ENCODE data around the gene REV3L. TPM values are rescaled to one million over a fixed set of nuclear protein-coding genes. Genes with fewer than 3 reads are reported as not detected.

Gene REV3L
- total RNA-seq, 1 experiment from 2014 or later = 6.6 TPM

DNA sequence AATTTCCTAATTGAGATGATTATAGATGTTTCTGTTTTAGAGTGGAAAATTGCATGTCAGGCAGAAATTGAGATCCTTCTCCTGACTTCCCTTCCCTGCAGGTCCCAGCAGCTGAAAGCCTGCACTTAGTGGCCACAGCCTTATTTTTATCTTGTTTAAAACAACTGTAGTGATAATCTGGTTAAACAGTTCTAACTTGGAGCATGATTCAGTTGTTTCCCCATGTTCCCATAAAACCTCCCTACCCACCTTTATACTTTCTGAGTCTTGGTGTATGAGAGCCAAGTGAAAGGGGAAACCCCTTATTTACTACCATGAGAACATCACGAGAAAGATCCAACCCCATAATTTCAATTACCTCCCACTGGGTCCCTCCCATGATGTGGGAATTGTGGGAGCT, 200.5 kb downstream of the REV3L start:
- no peaks in the 10 kb centered on the region for H3K9me3 ChIP-seq
- H3K27me3 ChIP-seq = no peaks in the 10 kb centered on the region
- DNase-seq = no peak
- H3K36me3 ChIP-seq = peaks cover 19% of the 10 kb centered on the region
- H3K4me3 ChIP-seq = no peak overlapping the region

DNA sequence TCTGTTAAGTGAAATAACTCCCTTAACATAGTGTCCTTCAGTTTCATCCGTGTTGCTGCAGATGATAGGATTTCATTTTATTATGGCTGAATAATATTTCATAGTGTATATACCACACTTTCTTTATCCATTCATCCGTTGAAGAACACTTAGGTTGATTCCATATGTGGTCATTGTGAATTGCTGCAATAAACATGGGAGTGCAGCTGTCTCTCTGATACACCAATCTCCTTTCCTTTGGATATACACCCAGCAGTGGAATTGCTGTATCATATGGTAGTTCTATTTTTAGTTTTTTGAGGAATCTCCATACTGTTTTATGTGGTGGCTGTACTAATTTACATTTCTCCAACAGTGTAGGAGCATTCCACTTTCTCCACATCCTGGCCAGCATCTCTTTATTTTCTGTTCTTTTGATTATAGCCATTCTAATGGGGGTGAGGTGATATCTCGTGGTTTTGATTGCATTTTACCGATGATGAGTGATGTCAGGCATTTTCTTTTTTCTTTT, 202.5 kb downstream of the REV3L start:
- H3K27me3 ChIP-seq = no peaks in the 10 kb centered on the region
- no peaks in the 10 kb centered on the region for H3K9me3 ChIP-seq
- peaks cover 37% of the 10 kb centered on the region for H3K36me3 ChIP-seq
- no peak for DNase-seq
- H3K4me3 ChIP-seq = no peak overlapping the region

DNA sequence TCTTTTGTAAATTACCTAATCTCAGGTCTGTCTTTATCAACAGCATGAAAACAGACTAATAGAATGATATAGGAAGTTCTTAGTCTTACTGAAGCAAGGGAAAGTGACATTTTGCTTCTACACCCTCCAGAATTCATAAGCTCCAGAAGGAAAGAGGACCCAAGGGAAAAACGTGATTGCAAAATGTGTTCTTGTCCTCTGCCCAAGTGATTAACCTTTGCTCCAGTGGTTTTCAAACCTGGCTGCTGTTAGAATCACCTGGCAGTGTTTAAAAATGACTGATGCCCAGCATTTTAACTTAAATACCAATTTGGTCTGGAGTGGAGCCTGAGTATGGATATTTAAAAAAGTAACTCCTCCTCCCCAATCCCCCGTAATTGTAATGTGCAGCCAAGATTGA, 204.3 kb downstream of the REV3L start:
- Histone ChIP-seq H3K4me3 (no peak overlapping the region), H3K9me3 (peaks cover 3% of the 10 kb centered on the region; the same call in 1 of the 2 replicates), H3K36me3 (peaks cover 48% of the 10 kb centered on the region), H3K27me3 (no peaks in the 10 kb centered on the region)
- no peak for DNase-seq

DNA sequence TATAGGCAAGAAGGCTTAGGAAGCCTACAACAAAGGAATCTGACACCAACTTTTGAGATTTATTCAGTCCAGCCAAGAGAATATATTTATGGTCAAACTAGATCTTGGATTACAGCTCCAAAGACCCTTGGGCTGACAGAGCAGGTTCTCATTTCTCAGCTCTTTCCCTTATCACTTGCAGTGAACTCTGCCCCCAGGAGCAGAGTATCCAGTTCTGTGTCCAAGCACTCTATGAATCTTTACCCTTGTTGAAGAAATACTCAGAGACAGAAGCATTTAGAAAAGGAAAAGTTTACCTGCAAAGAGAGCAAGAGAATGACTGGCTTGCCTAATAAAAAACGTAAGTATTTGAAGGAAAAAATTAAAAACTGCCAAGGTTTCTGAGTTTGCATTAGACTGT, 205.2 kb downstream of the REV3L start:
- Histone ChIP-seq H3K9me3 (peaks cover 3% of the 10 kb centered on the region; the same call in 1 of the 2 replicates), H3K27me3 (no peaks in the 10 kb centered on the region), H3K36me3 (peaks cover 55% of the 10 kb centered on the region), H3K4me3 (no peak overlapping the region)
- no peak for DNase-seq

DNA sequence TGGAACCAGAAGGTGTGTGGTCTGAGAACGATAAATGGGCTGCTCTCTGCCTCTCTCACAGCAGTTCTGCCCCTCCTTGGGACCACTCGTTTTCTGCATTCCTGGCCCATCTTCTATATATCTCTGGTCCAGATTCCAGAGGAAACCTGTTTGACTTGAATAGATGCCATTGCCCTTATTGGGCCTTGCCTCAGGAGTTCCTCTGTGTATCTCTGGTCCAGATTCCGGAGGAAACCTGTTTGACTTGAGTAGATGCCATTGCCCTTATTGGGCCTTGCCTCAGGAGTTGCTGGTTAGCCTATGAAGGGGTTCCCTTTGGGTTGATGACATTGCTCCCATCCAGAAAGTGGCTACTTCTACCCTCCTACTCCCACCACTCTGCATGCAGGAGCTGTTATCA, 206.3 kb downstream of the REV3L start:
- H3K4me3 ChIP-seq = no peak overlapping the region
- no peaks in the 10 kb centered on the region for H3K27me3 ChIP-seq
- H3K9me3 ChIP-seq = peaks cover 3% of the 10 kb centered on the region; the same call in 1 of the 2 replicates
- H3K36me3 ChIP-seq = peaks cover 54% of the 10 kb centered on the region
- DNase-seq = no peak

DNA sequence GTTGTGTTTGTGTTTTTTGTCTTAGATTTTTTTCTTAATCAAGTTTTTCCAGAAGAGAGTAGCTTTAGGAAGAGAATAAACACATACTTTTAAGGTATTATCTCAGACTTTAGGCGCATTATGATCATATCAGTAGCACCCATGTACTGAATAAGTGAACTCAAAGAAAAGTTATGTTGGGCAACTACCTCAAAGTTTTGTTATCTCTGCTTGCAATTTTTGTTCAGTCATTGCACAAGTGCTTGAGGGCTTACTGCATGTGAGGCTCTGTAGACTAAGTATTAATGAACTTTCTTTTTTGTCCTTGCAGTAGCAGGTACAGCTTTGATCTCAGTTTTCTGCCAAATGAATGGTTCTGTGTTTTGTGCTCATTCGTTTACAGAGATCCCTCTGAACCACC, 206.7 kb downstream of the REV3L start:
- H3K4me3 ChIP-seq = no peak overlapping the region
- H3K36me3 ChIP-seq = peaks cover 54% of the 10 kb centered on the region
- DNase-seq = no peak
- no peaks in the 10 kb centered on the region for H3K27me3 ChIP-seq
- peaks cover 3% of the 10 kb centered on the region; the same call in 1 of the 2 replicates for H3K9me3 ChIP-seq

DNA sequence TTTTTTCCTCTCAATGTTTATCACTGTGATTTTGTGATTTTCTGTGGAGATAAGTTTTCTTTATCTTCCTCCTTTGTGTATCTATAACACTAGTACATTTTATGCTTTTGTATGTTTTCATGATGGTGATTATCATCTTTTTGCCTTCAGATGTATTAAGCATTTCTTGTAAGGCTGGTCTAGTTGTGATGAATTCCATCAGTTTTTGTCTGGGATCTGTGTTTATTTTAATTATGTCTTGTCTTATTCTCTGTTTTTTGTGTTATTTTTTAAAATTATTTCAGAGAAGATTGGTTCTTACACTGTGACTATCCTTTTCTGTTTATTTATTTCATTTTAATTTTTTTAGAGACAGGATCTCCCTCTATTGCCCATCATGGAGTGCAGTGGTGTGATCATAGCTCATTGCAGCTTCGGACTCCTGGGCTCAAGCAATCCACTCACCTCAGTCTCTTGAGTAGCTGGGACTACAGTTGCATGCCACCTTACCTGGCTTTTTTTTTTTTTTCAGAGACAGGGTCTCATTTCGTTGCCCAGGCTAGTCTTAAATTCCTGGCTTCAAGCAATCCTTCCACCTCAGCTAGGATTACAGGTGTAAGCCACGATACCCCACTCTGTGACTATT, 208.3 kb downstream of the REV3L start:
- no peak overlapping the region for H3K4me3 ChIP-seq
- DNase-seq = no peak
- peaks cover 3% of the 10 kb centered on the region; the same call in 1 of the 2 replicates for H3K9me3 ChIP-seq
- peaks cover 60% of the 10 kb centered on the region for H3K36me3 ChIP-seq
- H3K27me3 ChIP-seq = no peaks in the 10 kb centered on the region

DNA sequence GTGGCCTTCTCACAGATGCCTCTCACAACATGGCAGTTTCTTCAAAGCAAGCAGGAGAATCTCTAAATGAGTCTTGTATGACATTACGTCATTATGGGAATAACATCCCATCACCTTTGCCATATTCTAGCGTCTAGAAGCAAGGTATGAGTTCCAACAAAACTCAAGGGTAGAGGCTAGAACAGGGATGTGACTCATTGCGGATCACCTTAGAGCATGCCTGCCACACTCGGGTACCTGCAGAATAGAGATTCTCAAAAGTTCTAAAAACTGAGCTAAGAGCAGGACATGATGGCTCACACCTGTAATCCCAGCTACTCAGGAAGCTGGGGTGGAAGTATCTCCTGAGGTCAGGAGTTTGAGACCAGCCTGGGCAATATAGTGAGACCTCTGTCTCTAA, 212.9 kb downstream of the REV3L start:
- peaks cover 65% of the 10 kb centered on the region for H3K36me3 ChIP-seq
- H3K27me3 ChIP-seq = no peaks in the 10 kb centered on the region
- no peak for DNase-seq
- H3K4me3 ChIP-seq = no peak overlapping the region
- H3K9me3 ChIP-seq = peaks cover 3% of the 10 kb centered on the region; the same call in 1 of the 2 replicates

DNA sequence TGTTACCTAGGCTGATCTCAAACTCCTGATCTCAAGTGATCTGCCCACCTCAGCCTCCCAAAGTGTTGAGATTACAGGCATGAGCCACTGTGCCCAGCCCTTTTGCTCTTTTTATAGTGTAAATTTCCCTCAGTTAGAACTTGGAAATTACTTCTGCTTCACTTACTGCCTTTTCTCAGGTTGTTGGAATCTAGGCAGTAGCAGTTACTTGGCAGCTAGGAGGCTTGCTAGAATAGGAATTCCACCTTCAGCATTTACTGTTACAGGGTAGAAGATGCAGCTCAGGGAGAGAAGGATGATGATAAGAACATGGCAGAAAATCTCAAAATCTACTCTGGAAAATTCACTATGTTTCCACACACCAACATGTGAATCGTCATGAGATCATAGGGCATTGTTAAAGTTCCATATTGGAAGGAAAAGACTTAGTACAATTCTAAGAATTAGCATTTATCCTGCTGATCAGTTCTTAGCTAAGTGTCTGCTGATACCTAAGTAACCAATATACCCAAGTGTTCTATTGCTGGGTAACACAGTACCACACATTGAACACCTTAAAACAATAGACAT, 213.5 kb downstream of the REV3L start:
- DNase-seq = no peak
- peaks cover 68% of the 10 kb centered on the region for H3K36me3 ChIP-seq
- H3K9me3 ChIP-seq = peaks cover 2% of the 10 kb centered on the region; the same call in 1 of the 2 replicates
- H3K4me3 ChIP-seq = no peak overlapping the region
- H3K27me3 ChIP-seq = no peaks in the 10 kb centered on the region

DNA sequence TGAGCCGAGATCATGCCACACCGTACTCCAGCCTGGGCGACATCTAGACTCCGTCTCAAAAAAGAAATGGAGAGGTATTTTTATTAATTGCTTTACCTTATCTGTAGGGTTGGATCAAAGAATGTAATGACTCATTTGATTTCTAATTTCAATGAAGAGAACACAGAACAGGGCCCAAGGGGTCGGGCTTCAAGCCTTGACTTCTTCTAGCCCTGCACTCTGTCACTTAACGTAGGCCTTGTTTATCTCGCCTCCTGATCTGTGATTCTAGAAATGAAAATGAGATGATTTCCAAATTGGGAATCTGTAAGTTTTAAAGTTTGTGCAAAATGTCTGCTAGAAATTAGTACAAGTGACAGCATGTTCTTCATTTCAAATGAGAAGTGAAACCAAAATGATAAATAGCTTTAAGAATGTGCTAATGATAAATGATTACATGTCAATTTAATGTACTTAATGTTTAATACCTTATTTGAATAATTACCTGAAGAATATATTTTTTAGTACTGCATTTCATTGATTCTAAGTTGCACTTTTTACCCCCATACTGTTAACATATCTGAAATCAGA, 215.2 kb downstream of the REV3L start:
- no peak for DNase-seq
- Histone ChIP-seq H3K27me3 (no peaks in the 10 kb centered on the region), H3K4me3 (no peak overlapping the region), H3K36me3 (peaks cover 59% of the 10 kb centered on the region), H3K9me3 (no peaks in the 10 kb centered on the region; the same call in 1 of the 2 replicates)

DNA sequence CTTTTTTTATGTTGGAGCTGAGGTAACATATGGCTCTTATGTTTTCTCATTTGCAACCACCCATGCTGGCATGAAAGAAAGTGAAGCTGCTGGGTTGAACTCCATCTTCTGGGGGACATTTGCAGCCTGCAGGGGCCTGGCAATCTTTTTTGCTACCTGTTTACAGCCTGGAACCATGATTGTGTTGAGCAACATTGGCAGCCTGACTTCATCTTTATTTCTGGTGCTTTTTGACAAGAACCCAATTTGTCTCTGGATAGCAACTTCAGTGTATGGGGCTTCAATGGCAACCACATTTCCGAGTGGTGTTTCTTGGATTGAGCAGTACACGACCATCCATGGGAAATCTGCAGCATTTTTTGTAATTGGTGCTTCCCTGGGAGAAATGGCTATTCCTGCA, 216.7 kb downstream of the REV3L start:
- Histone ChIP-seq H3K27me3 (no peaks in the 10 kb centered on the region), H3K36me3 (peaks cover 53% of the 10 kb centered on the region), H3K4me3 (no peak overlapping the region), H3K9me3 (no peaks in the 10 kb centered on the region; the same call in 1 of the 2 replicates)
- no peak for DNase-seq

DNA sequence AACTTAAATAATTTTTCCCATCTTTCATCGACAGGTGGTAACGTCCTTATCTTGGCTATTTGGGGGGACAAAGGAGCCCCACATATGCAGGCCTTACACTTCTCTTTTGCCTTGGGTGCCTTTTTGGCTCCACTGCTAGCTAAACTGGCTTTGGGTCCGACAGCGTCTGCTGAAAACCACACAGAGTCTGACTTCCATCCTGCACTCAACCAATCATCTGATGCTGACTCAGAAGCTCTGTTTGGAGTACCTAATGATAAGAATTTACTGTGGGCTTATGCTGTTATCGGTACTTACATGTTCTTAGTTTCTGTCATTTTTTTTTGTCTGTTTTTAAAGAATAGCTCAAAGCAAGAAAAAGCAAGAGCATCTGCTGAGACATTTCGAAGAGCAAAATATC, 217.2 kb downstream of the REV3L start:
- no peak for DNase-seq
- Histone ChIP-seq H3K4me3 (no peak overlapping the region), H3K27me3 (no peaks in the 10 kb centered on the region), H3K36me3 (peaks cover 53% of the 10 kb centered on the region), H3K9me3 (no peaks in the 10 kb centered on the region; the same call in 1 of the 2 replicates)

DNA sequence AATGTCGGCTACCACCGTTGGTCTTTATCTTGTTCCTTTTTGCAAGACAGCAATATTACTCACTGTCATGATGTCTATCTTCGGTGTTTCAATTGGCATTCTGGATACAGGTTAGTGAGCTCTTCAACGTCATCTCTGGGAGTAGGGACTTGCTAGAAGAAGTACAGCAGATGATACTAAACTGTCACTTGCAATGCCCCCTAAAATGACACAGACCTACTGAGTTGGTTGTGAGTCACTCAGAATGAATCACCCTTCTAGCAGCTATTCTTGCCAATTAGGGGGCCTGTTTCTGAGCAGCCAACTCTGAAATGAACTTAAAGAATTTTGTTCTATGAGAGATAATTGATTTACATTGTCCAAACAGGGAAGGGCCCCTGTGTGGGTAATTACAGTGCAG, 219.2 kb downstream of the REV3L start:
- peak; percentile 45 for DNase-seq
- no peak overlapping the region for H3K4me3 ChIP-seq
- peaks cover 42% of the 10 kb centered on the region for H3K36me3 ChIP-seq
- no peaks in the 10 kb centered on the region; the same call in 1 of the 2 replicates for H3K9me3 ChIP-seq
- no peaks in the 10 kb centered on the region for H3K27me3 ChIP-seq

DNA sequence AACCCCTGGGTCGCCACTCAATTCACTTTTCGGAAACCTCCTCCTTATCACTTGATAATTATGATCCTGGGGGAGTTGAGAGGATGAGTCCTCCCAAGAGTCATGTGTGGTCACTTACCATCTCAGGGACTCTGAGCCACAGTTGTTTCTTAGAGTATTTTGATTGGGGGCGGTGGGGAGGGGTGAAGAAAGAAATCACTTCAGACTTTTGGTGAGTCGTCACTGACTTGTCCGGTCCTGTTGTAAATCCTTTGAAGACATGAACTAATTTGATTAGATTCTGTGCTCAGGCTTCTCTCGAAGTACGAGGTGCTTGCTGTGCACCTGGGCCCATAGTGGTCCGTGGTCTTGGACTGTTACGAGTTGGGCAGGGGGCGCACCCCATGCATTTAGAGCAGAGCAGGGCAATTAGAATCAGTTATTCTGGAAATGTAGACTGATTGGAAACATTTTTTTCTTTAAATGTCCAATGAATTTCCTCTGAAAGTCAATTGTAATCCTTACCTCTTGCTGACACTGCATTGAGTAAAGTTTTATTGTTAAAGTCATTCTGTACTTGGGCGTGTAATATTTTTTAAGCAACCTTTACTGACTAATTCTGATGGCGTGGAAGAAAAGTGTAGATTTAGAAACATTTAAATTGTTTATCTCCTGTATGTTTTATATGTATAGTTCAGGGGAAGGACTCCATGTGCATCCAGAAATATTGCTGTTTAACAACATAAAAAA, 222.3 kb downstream of the REV3L start:
- Histone ChIP-seq H3K4me3 (no peak overlapping the region), H3K9me3 (no peaks in the 10 kb centered on the region), H3K27me3 (no peaks in the 10 kb centered on the region), H3K36me3 (peaks cover 11% of the 10 kb centered on the region)
- DNase-seq = peak; percentile 10

DNA sequence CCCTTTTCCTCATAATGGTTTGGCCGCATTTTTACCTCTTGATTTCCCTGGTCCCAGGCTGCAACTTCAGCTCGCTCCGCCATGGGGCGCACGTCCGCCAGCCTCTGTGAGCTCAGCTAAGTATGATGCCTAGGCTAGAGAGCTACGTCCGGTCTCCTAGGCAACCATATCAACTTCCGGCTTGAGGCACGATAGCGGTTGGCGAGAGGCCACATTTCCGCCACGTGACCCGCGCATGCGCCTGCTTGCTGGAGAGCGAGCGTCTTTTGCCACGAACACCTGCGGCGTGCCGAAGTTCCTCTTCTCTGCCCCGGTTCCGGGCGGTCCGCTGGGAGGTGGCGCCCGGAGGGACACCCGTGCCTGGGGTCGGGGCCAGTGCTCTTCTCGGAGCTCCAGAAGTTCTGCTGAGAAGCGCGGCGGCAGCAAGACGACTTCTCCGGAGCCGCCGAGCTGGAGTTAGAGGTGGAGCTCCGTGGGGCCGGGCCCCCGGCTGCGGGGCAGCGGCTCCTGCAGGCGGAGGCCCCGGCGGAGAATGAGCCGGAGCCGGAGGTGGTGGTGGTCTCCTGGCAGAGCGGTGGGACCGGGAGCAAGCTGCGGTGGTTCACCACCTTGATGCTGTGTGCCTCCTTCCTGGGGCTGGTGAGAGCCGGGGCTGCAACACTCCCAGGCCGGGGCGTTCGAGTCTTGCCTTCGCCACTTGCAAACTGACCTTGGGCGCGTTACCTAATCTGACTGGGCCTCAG, 223.8 kb downstream of the REV3L start:
- Histone ChIP-seq H3K4me3 (peak overlapping the region; percentile 94), H3K36me3 (peaks cover 2% of the 10 kb centered on the region), H3K27me3 (no peaks in the 10 kb centered on the region), H3K9me3 (no peaks in the 10 kb centered on the region)
- peak; percentile 96 for DNase-seq

DNA sequence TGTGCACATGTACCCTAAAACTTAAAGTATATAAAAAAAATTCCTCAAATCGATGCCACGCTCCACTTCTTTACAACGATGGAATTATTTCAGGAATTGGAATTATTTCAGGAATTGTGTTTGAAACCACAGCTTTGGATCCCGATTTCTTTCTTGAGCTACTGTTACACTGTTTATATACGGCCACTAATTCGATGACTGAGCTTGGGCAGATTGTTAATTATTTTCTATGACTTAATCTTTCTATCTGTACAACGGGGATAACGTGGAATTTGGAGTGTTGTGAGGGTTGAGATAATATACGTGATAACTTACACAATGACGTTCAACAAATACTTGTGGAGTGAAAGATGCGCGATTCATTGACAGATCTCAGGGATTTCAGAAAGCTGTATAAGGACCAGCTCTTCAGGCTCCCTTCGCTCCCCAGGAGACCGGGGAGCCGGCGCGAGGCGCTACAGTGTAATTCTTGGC, 224.4 kb downstream of the REV3L start:
- Histone ChIP-seq H3K9me3 (no peaks in the 10 kb centered on the region), H3K36me3 (no peaks in the 10 kb centered on the region), H3K4me3 (peak overlapping the region; percentile 94), H3K27me3 (no peaks in the 10 kb centered on the region)
- no peak for DNase-seq
